C4-2B (cell line): ENCODE measurements around the gene DEPDC4.
"Not testable (repeated sequence)": the region's sequence is repeated elsewhere in the genome, so short reads cannot be mapped to it uniquely, and the experiment has no call there.

Source experiments
- ZFX ChIP-seq: fragments of 450-650 bp; IDR thresholded peaks from 2 replicates; pipeline ENCODE4 v1.6.1; 2017
- TF ChIP-seq, protein P1 (sequence below): fragments of 450-650 bp; conservative IDR thresholded peaks from 2 replicates; pipeline ENCODE4 v1.5.1; 2017; ENCODE audit warnings: mild to moderate bottlenecking

DNA sequence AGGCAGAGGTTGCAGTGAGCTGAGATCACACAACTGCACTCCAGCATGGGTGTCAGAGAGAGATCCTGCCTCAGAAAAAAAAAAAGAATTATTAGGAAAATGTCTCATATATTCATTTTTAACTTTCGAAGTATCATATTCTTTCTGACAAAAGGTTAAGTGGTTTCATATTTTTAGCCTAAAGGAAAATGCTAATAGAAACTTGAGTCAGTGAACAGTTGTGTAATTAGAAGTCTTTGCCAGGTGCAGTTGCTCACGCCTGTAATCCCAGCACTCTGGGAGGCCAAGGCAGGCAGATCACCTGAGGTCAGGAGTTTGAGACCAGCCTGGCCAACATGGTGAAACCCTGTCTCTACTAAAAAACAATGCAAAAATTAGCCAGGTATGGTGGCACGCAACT, 35.0 kb downstream of the DEPDC4 start:
- TF ChIP-seq, protein P1, sequence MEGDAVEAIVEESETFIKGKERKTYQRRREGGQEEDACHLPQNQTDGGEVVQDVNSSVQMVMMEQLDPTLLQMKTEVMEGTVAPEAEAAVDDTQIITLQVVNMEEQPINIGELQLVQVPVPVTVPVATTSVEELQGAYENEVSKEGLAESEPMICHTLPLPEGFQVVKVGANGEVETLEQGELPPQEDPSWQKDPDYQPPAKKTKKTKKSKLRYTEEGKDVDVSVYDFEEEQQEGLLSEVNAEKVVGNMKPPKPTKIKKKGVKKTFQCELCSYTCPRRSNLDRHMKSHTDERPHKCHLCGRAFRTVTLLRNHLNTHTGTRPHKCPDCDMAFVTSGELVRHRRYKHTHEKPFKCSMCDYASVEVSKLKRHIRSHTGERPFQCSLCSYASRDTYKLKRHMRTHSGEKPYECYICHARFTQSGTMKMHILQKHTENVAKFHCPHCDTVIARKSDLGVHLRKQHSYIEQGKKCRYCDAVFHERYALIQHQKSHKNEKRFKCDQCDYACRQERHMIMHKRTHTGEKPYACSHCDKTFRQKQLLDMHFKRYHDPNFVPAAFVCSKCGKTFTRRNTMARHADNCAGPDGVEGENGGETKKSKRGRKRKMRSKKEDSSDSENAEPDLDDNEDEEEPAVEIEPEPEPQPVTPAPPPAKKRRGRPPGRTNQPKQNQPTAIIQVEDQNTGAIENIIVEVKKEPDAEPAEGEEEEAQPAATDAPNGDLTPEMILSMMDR: not testable (repeated sequence)
- not testable (repeated sequence) for TF ChIP-seq ZFX
